HEK293 (cell line): Measurements from ENCODE around the gene TAS2R46.
"Not testable (repeated sequence)": the region's sequence is repeated elsewhere in the genome, so short reads cannot be mapped to it uniquely, and the experiment has no call there.

ENCODE experiments used
- CTCF ChIA-PET: fragments of 350-600 bp; formaldehyde crosslinking; extraction: SDS; loops from one replicate; lab custom pipeline; 2021; ENCODE audit warnings: antibody characterized with exemption; lab: Yijun Ruan, JAX
- POLR2A ChIA-PET: fragments of 300-600 bp; formaldehyde crosslinking; extraction: SDS; loops from one replicate; lab custom pipeline; 2020; ENCODE audit warnings: antibody characterized with exemption, inconsistent platforms; lab: Yijun Ruan, JAX
- H3K27ac ChIP-seq: fragments of 200-500 bp; sonication (Bioruptor generic); 2 replicates; pipeline ENCODE4 v1.5.1; 2014; ENCODE audit warnings: low read depth, low read length, control low read depth, inconsistent platforms; ENCODE audit errors: extremely low read depth
- H3K36me3 ChIP-seq, 2 experiments: fragments of 200-500 bp in 1 of 2; sonication (Bioruptor generic) in 1 of 2; 1 replicate in 1 of 2; 2 replicates in 1 of 2; pipeline ENCODE4 v1.5.1; 2014 to 2017; ENCODE audit warnings: inconsistent platforms in 2 of 2, low read length in 2 of 2; ENCODE audit not compliant: control insufficient read depth in 2 of 2, insufficient read depth in 1 of 2
- H3K4me1 ChIP-seq: fragments of 200-500 bp; sonication (Bioruptor generic); 2 replicates; pipeline ENCODE4 v1.5.1; 2014; ENCODE audit warnings: mild to moderate bottlenecking, low read length, inconsistent platforms; ENCODE audit not compliant: control insufficient read depth, insufficient read depth
- H3K4me3 ChIP-seq: 2 replicates; pipeline ENCODE4 v1.5.1; 2011; ENCODE audit warnings: low read depth, mild to moderate bottlenecking, control low read depth, low read length, moderate library complexity
- H3K9me3 ChIP-seq: fragments of 200-500 bp; sonication (Bioruptor generic); 2 replicates; pipeline ENCODE4 v1.5.1; 2014; ENCODE audit warnings: low read depth, low read length, inconsistent platforms; ENCODE audit not compliant: control insufficient read depth, insufficient read depth
- KLF9 ChIP-seq: fragments of 450-650 bp; formaldehyde crosslinking; IDR thresholded peaks from 2 replicates; pipeline ENCODE4 v1.5.1; 2016; ENCODE audit warnings: missing biosample characterization, missing genetic modification characterization, low read depth
- MYNN ChIP-seq: fragments of 450-650 bp; formaldehyde crosslinking; IDR thresholded peaks from 2 replicates; pipeline ENCODE4 v1.5.1; 2016; ENCODE audit warnings: missing biosample characterization, missing genetic modification characterization, borderline replicate concordance
- ZBTB1 ChIP-seq: fragments of 450-650 bp; formaldehyde crosslinking; IDR thresholded peaks from 2 replicates; pipeline ENCODE4 v1.5.1; 2016; ENCODE audit warnings: missing biosample characterization, missing genetic modification characterization
- ZFP69B ChIP-seq: fragments of 450-650 bp; formaldehyde crosslinking; IDR thresholded peaks from 2 replicates; pipeline ENCODE4 v1.5.1; 2016; ENCODE audit warnings: missing biosample characterization, missing genetic modification characterization
- ZIC2 ChIP-seq: fragments of 450-650 bp; formaldehyde crosslinking; IDR thresholded peaks from 2 replicates; pipeline ENCODE4 v1.5.1; 2016; ENCODE audit warnings: missing biosample characterization, missing genetic modification characterization
- ZNF132 ChIP-seq: fragments of 450-650 bp; formaldehyde crosslinking; IDR thresholded peaks from 2 replicates; pipeline ENCODE4 v1.5.1; 2017; ENCODE audit warnings: missing biosample characterization, missing genetic modification characterization, borderline replicate concordance
- ZNF133 ChIP-seq: fragments of 450-650 bp; formaldehyde crosslinking; IDR thresholded peaks from 2 replicates; pipeline ENCODE4 v1.5.1; 2016; ENCODE audit warnings: missing biosample characterization, missing genetic modification characterization
- ZNF138 ChIP-seq: fragments of 450-650 bp; formaldehyde crosslinking; IDR thresholded peaks from 2 replicates; pipeline ENCODE4 v1.5.1; 2016; ENCODE audit warnings: missing biosample characterization, missing genetic modification characterization, borderline replicate concordance
- ZNF211 ChIP-seq: fragments of 450-650 bp; formaldehyde crosslinking; IDR thresholded peaks from 2 replicates; pipeline ENCODE4 v1.5.1; 2016; ENCODE audit warnings: low read depth, missing biosample characterization, missing genetic modification characterization
- ZNF37A ChIP-seq: fragments of 450-650 bp; IDR thresholded peaks from 2 replicates; pipeline ENCODE4 v1.5.1; 2018; ENCODE audit warnings: missing biosample characterization, missing genetic modification characterization
- ZNF530 ChIP-seq: fragments of 450-650 bp; formaldehyde crosslinking; IDR thresholded peaks from 2 replicates; pipeline ENCODE4 v1.5.1; 2016; ENCODE audit warnings: low read depth, missing biosample characterization, missing genetic modification characterization
- ZNF585B ChIP-seq: fragments of 450-650 bp; formaldehyde crosslinking; IDR thresholded peaks from 2 replicates; pipeline ENCODE4 v1.5.1; 2016; ENCODE audit warnings: missing biosample characterization, missing genetic modification characterization
- ZNF677 ChIP-seq: fragments of 450-650 bp; IDR thresholded peaks from 2 replicates; pipeline ENCODE4 v1.5.0; 2018; ENCODE audit warnings: missing biosample characterization, mild to moderate bottlenecking, missing genetic modification characterization, moderate library complexity
- TF ChIP-seq, protein P1 (sequence below): fragments of 450-650 bp; formaldehyde crosslinking; IDR thresholded peaks from 2 replicates; pipeline ENCODE4 v1.5.1; 2017; ENCODE audit warnings: missing biosample characterization, missing genetic modification characterization
- TF ChIP-seq, protein P2 (sequence below): fragments of 450-650 bp; formaldehyde crosslinking; IDR thresholded peaks from 2 replicates; pipeline ENCODE4 v1.5.1; 2016; ENCODE audit warnings: missing biosample characterization, missing genetic modification characterization, borderline replicate concordance
- TF ChIP-seq, protein P3 (sequence below): fragments of 450-650 bp; formaldehyde crosslinking; IDR thresholded peaks from 2 replicates; pipeline ENCODE4 v1.5.1; 2016; ENCODE audit warnings: missing biosample characterization, missing genetic modification characterization

The TAS2R46 gene, protein sequence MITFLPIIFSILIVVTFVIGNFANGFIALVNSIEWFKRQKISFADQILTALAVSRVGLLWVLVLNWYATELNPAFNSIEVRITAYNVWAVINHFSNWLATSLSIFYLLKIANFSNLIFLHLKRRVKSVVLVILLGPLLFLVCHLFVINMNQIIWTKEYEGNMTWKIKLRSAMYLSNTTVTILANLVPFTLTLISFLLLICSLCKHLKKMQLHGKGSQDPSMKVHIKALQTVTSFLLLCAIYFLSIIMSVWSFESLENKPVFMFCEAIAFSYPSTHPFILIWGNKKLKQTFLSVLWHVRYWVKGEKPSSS

DNA sequence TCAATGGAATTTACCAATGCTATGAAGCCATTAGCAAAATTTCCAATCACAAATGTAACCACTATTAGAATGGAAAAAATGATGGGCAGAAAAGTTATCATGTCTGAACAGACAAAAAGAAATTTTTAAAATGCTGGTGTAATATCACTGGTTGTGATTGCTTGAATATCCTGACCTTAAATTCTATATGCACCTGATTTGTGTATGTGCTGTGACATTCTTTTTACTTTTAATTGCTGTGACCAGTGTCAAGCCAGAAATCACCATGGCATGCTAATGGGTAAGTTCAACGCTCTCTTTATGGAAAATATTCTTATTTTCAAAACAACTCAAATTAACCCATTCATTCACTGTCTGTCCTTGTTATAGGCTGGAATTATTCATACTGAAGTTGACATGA lies at the start of gene TAS2R46:
TAS2R46 (minus strand) TSS at position 101 of the 400 bp plus-strand sequence; CDS start at position 101, 0 bp downstream.
- POLR2A ChIA-PET, CTCF ChIA-PET, H3K36me3 ChIP-seq, H3K27ac ChIP-seq, H3K4me1 ChIP-seq, H3K9me3 ChIP-seq, H3K4me3 ChIP-seq: not testable (repeated sequence)

DNA sequence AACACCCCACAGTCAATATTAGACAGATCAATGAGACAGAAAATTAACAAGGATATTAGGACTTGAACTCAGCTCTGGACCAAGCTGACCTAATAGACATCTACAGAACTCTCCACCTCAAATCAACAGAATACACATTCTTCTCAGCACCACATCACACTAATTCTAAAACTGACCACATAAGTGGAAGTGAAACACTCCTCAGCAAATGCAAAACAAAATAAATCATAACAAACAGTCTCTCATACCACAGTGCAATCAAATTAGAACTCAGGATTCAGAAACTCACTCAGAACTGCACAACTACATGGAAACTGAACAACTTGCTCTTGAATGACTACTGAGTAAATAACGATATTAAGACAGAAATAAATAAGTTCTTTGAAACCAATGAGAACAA lies 49.1 kb upstream of the TAS2R46 start:
- POLR2A ChIA-PET, H3K4me3 ChIP-seq, H3K27ac ChIP-seq, CTCF ChIA-PET, H3K4me1 ChIP-seq, H3K9me3 ChIP-seq, H3K36me3 ChIP-seq: not testable (repeated sequence)

DNA sequence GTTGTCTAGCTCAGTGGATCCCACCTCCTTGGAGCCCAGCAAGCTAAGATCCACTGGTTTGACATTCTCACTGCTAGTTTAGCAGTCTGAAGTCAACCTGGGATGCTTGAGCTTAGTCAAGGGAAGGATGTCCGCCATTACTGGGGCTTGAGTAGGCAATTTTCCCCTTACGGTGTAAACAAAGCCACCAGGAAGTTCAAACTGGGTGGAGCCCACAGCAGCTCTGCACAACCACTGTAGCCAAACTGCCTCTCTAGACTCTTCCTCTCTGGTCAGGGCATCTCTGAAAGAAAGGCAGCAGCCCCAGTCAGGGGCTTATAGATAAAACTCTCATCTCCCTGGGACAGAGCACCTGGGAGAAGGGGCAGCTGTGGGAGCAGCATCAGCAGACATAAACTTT lies 46.8 kb upstream of the TAS2R46 start:
- no peak overlapping the region for H3K4me3 ChIP-seq
- H3K9me3 ChIP-seq, result no peaks in the 10 kb centered on the region
- ChIA-PET POLR2A (no interaction called here), CTCF (no interaction called here)
- H3K36me3 ChIP-seq, result peaks cover 0 to 4% of the 10 kb centered on the region in 2 experiments; a peak in 1 of 3 replicates
- no peak overlapping the region for H3K27ac ChIP-seq
- no peaks in the 10 kb centered on the region for H3K4me1 ChIP-seq
- TF ChIP-seq ZNF585B (tag by site-specific recombination) (no peak), ZNF211 (tag by site-specific recombination) (no peak), ZNF37A (tag by site-specific recombination) (no peak), ZBTB1 (tag by site-specific recombination) (no peak), ZNF677 (no peak), ZIC2 (tag by site-specific recombination) (no peak), ZNF530 (no peak)
- TF ChIP-seq, protein P1, sequence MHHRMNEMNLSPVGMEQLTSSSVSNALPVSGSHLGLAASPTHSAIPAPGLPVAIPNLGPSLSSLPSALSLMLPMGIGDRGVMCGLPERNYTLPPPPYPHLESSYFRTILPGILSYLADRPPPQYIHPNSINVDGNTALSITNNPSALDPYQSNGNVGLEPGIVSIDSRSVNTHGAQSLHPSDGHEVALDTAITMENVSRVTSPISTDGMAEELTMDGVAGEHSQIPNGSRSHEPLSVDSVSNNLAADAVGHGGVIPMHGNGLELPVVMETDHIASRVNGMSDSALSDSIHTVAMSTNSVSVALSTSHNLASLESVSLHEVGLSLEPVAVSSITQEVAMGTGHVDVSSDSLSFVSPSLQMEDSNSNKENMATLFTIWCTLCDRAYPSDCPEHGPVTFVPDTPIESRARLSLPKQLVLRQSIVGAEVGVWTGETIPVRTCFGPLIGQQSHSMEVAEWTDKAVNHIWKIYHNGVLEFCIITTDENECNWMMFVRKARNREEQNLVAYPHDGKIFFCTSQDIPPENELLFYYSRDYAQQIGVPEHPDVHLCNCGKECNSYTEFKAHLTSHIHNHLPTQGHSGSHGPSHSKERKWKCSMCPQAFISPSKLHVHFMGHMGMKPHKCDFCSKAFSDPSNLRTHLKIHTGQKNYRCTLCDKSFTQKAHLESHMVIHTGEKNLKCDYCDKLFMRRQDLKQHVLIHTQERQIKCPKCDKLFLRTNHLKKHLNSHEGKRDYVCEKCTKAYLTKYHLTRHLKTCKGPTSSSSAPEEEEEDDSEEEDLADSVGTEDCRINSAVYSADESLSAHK (tag by site-specific recombination), result no peak
- TF ChIP-seq, protein P2, sequence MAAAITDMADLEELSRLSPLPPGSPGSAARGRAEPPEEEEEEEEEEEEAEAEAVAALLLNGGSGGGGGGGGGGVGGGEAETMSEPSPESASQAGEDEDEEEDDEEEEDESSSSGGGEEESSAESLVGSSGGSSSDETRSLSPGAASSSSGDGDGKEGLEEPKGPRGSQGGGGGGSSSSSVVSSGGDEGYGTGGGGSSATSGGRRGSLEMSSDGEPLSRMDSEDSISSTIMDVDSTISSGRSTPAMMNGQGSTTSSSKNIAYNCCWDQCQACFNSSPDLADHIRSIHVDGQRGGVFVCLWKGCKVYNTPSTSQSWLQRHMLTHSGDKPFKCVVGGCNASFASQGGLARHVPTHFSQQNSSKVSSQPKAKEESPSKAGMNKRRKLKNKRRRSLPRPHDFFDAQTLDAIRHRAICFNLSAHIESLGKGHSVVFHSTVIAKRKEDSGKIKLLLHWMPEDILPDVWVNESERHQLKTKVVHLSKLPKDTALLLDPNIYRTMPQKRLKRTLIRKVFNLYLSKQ (tag by site-specific recombination), result no peak
- TF ChIP-seq, protein P3, sequence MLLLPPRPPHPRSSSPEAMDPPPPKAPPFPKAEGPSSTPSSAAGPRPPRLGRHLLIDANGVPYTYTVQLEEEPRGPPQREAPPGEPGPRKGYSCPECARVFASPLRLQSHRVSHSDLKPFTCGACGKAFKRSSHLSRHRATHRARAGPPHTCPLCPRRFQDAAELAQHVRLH, result no peak

DNA sequence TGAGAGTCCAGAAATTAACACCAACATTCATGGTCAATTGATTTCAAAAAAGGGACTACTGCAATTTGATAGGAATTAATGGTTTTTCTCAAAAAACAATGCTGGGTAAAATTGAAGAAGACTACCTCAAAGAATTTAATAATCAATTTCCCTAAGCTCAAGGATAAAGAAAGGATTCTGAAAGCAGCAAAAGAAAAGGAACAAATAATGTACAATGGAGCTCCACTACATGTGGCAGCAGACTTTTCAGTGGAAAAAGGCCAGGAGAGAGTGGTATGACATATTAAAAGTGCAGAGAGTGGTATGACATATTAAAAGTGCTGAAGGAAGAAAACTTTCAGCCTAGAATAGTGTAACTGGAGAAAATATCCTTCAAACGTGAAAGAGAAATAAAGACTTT lies 45.6 kb upstream of the TAS2R46 start:
- Histone ChIP-seq H3K36me3 (peaks cover 0 to 4% of the 10 kb centered on the region in 2 experiments; a peak in 1 of 3 replicates), H3K27ac (no peak overlapping the region)
- peak; percentile 73 for TF ChIP-seq ZNF133
- TF ChIP-seq ZFP69B, result no peak
- no peak for TF ChIP-seq ZNF132
- TF ChIP-seq ZNF138, result no peak
- no peak for TF ChIP-seq KLF9 (tag by site-specific recombination)
- TF ChIP-seq MYNN (tag by site-specific recombination), result no peak
- TF ChIP-seq, all 188 proteins: peak for 1
- ChIA-PET POLR2A (no interaction called here), CTCF (no interaction called here)
- Histone ChIP-seq H3K9me3 (no peaks in the 10 kb centered on the region), H3K4me1 (no peaks in the 10 kb centered on the region), H3K4me3 (no peak overlapping the region)
